Nucleus accumbens (tissue), 56 donors: Measurements from ENCODE around the gene GLT1D1.

Experiments
- DNase-seq, 56 donors: peaks; one replicate each; lab custom pipeline; 2025; lab: John Stamatoyannopoulos, UW

The GLT1D1 gene

GRCh38 chr12:128986957-128987356 lies 133.7 kb downstream of the GLT1D1 start:
- DNase-seq: no peak

GRCh38 chr12:128989287-128989686 lies 136.0 kb downstream of the GLT1D1 start:
- DNase-seq: no peak

GRCh38 chr12:128991716-128992115 lies 138.4 kb downstream of the GLT1D1 start:
- no peak for DNase-seq

- no peak for DNase-seq
Observed at GRCh38 chr12:128992116-128992515, 138.8 kb downstream of the GLT1D1 start.

GRCh38 chr12:128992550-128992949 lies 139.3 kb downstream of the GLT1D1 start:
- no peak for DNase-seq

- no peak for DNase-seq
Observed at GRCh38 chr12:128994856-128995255, 141.6 kb downstream of the GLT1D1 start.

- DNase-seq: no peak
Observed at GRCh38 chr12:128995619-128996018, 142.3 kb downstream of the GLT1D1 start.

- no peak for DNase-seq
Observed at GRCh38 chr12:129001826-129002225, 148.5 kb downstream of the GLT1D1 start.

- no peak for DNase-seq
Observed at GRCh38 chr12:129002427-129002826, 149.1 kb downstream of the GLT1D1 start.

GRCh38 chr12:129005416-129005815 lies 152.1 kb downstream of the GLT1D1 start:
- no peak for DNase-seq

- DNase-seq: no peak
Observed at GRCh38 chr12:129005829-129006228, 152.6 kb downstream of the GLT1D1 start.

- no peak for DNase-seq
Observed at GRCh38 chr12:129009833-129010622, 156.8 kb downstream of the GLT1D1 start.

GRCh38 chr12:129016159-129016558 lies 162.9 kb downstream of the GLT1D1 start:
- DNase-seq: no peak

- DNase-seq: peak in 1 of 56 donors; percentile 10
Observed at GRCh38 chr12:129025055-129025454, 171.8 kb downstream of the GLT1D1 start.

GRCh38 chr12:129028844-129029243 lies 175.6 kb downstream of the GLT1D1 start:
- no peak for DNase-seq
